Spinal cord (tissue), 10 donors: Measurements from ENCODE around the gene RGS9. TPM values are rescaled to one million over a fixed set of nuclear protein-coding genes. Genes with fewer than 3 reads are reported as not detected.
"Not testable (repeated sequence)": the region's sequence is repeated elsewhere in the genome, so short reads cannot be mapped to it uniquely, and the experiment has no call there.

ENCODE experiments used
- DNase-seq, 6 donors: peaks; one replicate each; pipeline versions ENCODE4 v3.0.0 to v3.0.0-alpha.2; 2013 to 2015; ENCODE audit warnings: low spot score in 6 of 6, low read depth in 4 of 6
- H3K27ac ChIP-seq: one replicate; pipeline ENCODE4 v1.5.1; 2013; ENCODE audit warnings: low read depth, low read length, control low read depth
- H3K27me3 ChIP-seq: one replicate; pipeline ENCODE4 v1.6.1; 2013; ENCODE audit warnings: low read length; ENCODE audit not compliant: control insufficient read depth, insufficient read depth
- H3K36me3 ChIP-seq: one replicate; pipeline ENCODE4 v1.6.1; 2013; ENCODE audit warnings: low read length; ENCODE audit not compliant: control insufficient read depth, insufficient read depth
- H3K4me1 ChIP-seq: one replicate; pipeline ENCODE4 v1.6.1; 2013; ENCODE audit warnings: low read length; ENCODE audit not compliant: control insufficient read depth, insufficient read depth
- H3K4me3 ChIP-seq: one replicate; pipeline ENCODE4 v1.5.1; 2013; ENCODE audit warnings: low read depth, low read length, control low read depth
- H3K9me3 ChIP-seq: one replicate; pipeline ENCODE4 v1.6.1; 2013; ENCODE audit warnings: low read length; ENCODE audit not compliant: control insufficient read depth, insufficient read depth
- WGBS: methylation state at CpG from one replicate; pipeline ENCODE4 v1.1.5; 2013; ENCODE audit warnings: missing lambda C conversion rate; ENCODE audit not compliant: insufficient coverage; 5-methylcytosine and 5-hydroxymethylcytosine counted together
- polyA plus RNA-seq, 2 donors: library from polyadenylated mRNA; unstranded; fragments of 120-200 nt; gene quantifications; one replicate each; pipeline ENCODE4 v1.2.1, GENCODE V29; 2013; ENCODE audit not compliant: insufficient read length in 2 of 2
- total RNA-seq, 2 donors: library from RNA; depleted of rRNA in 1 of 2; stranded (reverse); fragments of 120-200 nt in 1 of 2; fragments of >200 nt in 1 of 2; gene quantifications; one replicate each; pipeline versions ENCODE4 v1.2.3 to v1.2.4, GENCODE V29; 2013 to 2014
- donor health status: healthy.

RGS9 gene
- total and polyA plus RNA-seq, 4 donors: 19.1 to 42.4 (median 37.2) TPM

DNA sequence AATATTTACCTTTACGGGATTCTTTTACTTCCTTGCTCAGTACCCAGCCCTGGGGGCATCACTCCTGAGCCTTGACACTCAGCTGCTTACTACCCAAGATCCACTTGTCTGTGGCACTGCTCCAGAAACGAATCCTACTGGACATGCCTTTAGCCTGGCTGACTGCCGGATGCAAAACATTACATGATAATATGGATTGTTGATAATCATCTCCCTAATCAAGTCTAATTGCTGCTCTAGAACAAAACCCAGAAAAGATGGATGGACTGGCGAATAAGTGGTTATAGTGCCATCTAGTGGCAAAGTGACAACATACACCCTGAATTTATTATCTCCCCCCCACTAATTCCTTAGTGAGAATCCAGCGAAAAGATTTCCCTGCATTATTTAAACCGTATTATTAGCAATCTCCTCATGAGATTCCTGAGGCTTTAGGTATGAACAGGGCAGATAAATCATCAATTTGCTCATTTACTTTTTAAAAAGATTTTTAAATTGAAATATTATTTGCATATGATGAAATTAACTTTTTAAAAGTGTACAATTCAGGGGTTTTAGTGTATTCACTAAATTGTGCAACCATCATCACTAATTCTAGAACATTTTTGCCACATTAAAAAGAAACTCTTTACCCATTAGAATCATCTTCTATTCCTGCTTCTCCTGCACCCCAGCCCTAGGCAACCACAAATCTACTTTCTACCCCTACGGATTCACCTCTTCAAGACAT is 61.6 kb downstream of the RGS9 start:
- H3K9me3 ChIP-seq: no peaks in the 10 kb centered on the region
- peaks cover 7% of the 10 kb centered on the region for H3K4me1 ChIP-seq
- H3K4me3 ChIP-seq: no peak overlapping the region
- no peak overlapping the region for H3K27ac ChIP-seq
- H3K27me3 ChIP-seq: no peaks in the 10 kb centered on the region
- 71% methylated on average over 2 of the region's 7 CpGs for WGBS
- H3K36me3 ChIP-seq: peaks cover 26% of the 10 kb centered on the region
- peak in 4 of 6 donors; percentile 41 to 92 (median 72) for DNase-seq

DNA sequence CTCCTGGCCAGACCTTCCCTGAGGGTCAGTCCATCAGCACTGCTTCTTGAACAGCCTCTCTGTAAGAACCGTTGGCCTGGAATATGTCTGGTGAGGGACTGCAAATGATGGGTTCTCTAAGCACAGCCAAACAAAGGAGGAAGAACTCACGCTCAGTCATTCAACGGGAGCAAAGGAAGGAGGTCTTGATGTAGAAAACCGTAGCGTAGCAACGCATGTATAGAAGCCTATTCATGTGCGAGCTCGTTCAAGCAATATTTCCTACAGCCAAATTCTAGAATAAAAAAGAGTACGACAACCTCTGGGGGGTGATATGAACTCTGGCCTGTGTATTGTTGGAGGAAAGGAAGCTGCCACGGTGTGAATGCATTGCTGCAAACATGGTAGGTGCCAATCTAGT is 64.2 kb downstream of the RGS9 start:
- Histone ChIP-seq H3K4me3 (no peak overlapping the region), H3K27me3 (no peaks in the 10 kb centered on the region), H3K4me1 (peaks cover 7% of the 10 kb centered on the region), H3K27ac (no peak overlapping the region), H3K36me3 (peaks cover 26% of the 10 kb centered on the region), H3K9me3 (no peaks in the 10 kb centered on the region)
- WGBS: 18% methylated on average over 4 of the region's 10 CpGs
- peak in 1 of 6 donors; percentile 69 for DNase-seq

DNA sequence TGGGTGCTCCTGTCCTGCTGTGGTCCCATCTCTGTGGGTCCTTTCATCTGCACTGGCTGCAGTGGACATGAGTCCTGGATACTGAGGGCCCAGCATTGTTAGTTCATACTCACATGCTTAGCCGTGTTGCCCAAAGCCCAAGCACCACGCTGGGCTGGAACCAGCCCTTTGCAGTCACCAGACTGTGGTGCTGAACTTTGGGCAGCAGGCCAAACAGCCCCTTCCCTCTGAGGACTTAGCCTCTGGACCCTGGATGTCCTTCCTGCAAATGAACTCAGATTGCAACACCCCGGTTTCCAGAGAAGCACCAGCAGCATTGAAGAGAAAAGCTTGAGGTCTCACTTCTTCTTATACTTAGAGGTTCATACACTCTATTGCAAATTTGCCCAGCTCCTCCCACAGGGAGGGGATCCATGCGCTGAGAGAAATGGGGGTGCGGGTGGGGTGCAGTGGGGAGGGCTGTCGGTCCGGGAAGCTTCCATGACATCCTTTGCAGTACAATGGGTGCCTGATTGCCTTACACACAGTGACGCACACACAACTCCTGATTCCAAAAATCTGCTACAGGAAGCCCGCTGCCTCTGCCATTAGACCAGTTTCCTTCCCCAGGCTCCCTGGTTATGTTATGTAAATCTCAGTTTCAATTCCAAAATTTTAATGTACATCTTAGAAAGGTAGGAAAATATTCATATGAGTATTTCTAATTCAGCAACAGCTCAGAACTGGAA is 65.8 kb downstream of the RGS9 start:
- H3K9me3 ChIP-seq: no peaks in the 10 kb centered on the region
- no peak overlapping the region for H3K4me3 ChIP-seq
- peaks cover 19% of the 10 kb centered on the region for H3K36me3 ChIP-seq
- WGBS: 82% methylated on average over 3 of the region's 9 CpGs
- no peak for DNase-seq
- H3K4me1 ChIP-seq: peaks cover 4% of the 10 kb centered on the region
- no peak overlapping the region for H3K27ac ChIP-seq
- H3K27me3 ChIP-seq: no peaks in the 10 kb centered on the region

DNA sequence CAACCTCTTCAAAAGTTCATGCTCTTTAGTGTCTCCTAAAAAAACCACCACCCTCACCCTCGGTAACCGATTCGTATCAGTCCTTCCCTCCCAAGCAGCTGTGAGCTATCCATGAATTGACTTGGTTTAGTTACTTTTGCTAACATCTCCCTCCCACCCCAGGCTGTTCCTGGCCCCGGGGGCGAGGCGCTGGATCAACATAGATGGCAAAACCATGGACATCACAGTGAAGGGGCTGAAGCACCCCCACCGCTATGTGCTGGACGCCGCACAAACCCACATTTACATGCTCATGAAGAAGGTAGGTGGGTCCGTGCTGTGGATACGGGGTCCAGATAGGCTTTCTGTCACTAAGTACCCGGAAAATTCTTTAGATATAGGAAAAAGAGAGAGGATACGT is 66.8 kb downstream of the RGS9 start:
- H3K9me3 ChIP-seq: no peaks in the 10 kb centered on the region
- no peak overlapping the region for H3K27ac ChIP-seq
- WGBS: 90% methylated on average over 7 of the region's 13 CpGs
- no peaks in the 10 kb centered on the region for H3K27me3 ChIP-seq
- H3K36me3 ChIP-seq: peaks cover 19% of the 10 kb centered on the region
- peaks cover 4% of the 10 kb centered on the region for H3K4me1 ChIP-seq
- no peak overlapping the region for H3K4me3 ChIP-seq
- DNase-seq: no peak

DNA sequence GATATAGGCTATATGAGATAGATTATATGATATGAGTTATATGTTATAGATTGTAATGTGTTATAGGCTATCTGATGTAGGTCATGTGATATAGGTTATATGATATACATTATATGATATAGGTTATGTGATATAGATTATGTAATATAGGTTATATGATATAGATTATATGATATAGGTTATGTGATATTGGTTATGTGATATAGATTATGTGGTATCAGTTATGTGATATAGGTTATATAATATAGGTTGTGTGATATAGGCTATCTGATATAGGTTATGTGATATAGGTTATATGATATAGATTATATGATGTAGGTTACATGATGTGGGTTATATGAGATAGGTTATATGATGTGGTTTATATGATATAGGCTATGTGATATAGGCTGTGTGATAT is 68.5 kb downstream of the RGS9 start:
- Histone ChIP-seq H3K9me3 (no peaks in the 10 kb centered on the region), H3K4me1 (peaks cover 13% of the 10 kb centered on the region), H3K4me3 (no peak overlapping the region), H3K27ac (no peak overlapping the region), H3K36me3 (peaks cover 24% of the 10 kb centered on the region), H3K27me3 (no peaks in the 10 kb centered on the region)
- DNase-seq: no peak

DNA sequence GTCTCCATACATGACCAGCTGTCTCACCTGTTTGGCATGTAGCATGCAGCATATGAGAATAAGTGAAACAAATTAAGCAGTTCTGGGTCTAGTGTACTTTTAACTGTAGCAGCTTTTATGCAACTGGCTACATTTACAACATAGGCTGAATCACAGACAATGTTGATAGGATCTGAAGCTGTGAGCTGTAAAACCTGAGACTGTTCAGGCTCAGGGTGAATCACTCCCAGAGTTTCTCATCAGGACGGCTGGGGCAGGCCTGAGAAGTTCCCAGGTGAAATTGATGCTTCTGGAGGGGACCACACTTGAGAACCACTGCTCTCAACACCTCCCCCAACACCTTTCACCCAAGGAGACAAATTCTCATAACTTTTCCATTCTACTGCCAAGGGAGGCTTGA is 70.3 kb downstream of the RGS9 start:
- not testable (repeated sequence) for DNase-seq, H3K27ac ChIP-seq, H3K4me3 ChIP-seq, H3K9me3 ChIP-seq, H3K27me3 ChIP-seq
- WGBS: 71% methylated on average over 1 of the region's 1 CpG
- peaks cover 13% of the 10 kb centered on the region for H3K4me1 ChIP-seq
- peaks cover 23% of the 10 kb centered on the region for H3K36me3 ChIP-seq

DNA sequence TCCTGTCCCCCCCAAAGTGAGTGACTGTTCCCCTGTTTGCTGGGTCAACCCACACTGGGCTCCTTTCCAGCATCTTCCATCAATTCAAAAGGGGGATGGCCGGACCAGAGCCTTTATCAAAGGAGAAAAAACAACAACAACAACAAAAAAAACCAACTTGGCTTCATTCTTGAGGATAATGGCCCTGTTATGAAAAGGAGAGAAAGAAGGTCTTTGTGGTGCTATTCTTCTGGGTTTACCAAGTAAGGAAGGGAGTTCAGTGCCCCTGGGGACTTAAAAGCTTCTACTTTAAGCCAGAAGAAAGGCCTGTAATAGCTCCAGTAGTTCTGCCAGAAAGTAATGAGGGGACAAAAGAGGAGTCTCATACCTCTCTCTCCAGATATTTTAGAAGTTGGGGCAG is 71.5 kb downstream of the RGS9 start:
- Histone ChIP-seq H3K27me3 (no peaks in the 10 kb centered on the region), H3K4me3 (no peak overlapping the region), H3K27ac (no peak overlapping the region), H3K4me1 (peaks cover 9% of the 10 kb centered on the region), H3K9me3 (no peaks in the 10 kb centered on the region), H3K36me3 (peaks cover 13% of the 10 kb centered on the region)
- no CpG with 5 or more reads among the region's 1 CpG for WGBS
- DNase-seq: peak in 2 of 6 donors; percentile 70 to 76

DNA sequence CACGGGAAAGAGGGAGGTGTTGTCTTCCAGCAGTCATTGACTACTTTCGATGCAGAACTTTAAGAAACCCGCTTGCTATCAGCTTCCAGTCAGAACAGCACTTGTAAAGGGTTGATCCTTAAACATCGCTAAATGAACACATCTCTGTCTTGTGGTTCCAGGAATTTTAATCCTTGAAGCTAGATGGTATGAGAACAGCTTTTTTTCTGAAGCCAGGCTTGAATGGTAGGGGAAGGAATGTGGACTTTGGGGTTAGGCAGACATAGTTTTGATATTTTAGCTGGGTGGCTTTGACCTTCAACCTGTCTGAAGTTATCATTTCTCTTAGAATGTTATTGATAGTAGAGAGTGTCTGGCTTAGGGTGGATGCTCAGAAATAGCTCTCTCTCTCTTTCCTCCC is 81.1 kb downstream of the RGS9 start:
- WGBS: 94% methylated on average over 4 of the region's 4 CpGs
- no peak for DNase-seq
- Histone ChIP-seq H3K4me1 (no peaks in the 10 kb centered on the region), H3K36me3 (peaks cover 4% of the 10 kb centered on the region), H3K27ac (no peak overlapping the region), H3K27me3 (no peaks in the 10 kb centered on the region), H3K4me3 (no peak overlapping the region), H3K9me3 (no peaks in the 10 kb centered on the region)

DNA sequence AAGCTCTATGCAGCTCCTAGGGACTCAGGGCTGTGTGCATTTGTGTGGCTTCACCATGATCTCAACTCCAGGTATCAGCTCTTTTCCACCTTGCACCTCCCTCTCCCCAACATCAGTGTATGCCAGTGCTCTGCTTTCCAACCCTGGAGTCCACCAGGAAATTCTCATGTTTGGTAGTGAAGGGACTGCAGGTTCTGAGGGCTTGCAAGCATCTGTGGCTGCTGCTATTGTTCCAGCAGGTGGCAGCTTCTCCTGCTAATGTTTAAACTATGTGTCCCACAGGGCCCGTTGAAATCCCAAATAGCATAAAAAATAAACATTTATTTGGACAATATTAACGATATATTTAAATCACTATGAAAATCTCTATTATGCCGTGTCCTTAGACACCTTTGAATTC is 82.0 kb downstream of the RGS9 start:
- DNase-seq: no peak
- H3K4me3 ChIP-seq: no peak overlapping the region
- H3K27me3 ChIP-seq: no peaks in the 10 kb centered on the region
- peaks cover 4% of the 10 kb centered on the region for H3K36me3 ChIP-seq
- no peak overlapping the region for H3K27ac ChIP-seq
- no peaks in the 10 kb centered on the region for H3K9me3 ChIP-seq
- no peaks in the 10 kb centered on the region for H3K4me1 ChIP-seq
- WGBS: no CpG with 5 or more reads among the region's 3 CpGs

DNA sequence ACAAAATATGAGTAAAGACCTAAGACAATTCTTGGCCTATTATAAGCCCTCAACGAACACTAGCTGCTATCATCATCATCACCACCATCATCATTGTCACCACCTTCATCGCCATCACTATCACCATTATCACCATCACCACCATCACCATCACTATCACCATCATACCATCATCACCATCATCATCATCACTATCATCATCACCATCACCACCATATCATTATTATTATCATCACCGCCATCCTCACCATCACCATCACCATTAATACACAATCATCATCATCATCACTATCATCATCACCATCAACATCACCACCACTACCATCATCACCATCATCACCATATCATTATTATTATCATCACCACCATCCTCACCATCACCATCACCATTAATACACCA is 82.5 kb downstream of the RGS9 start:
- no peak overlapping the region for H3K27ac ChIP-seq
- no peaks in the 10 kb centered on the region for H3K36me3 ChIP-seq
- WGBS: 94% methylated on average over 3 of the region's 3 CpGs
- H3K9me3 ChIP-seq: no peaks in the 10 kb centered on the region
- DNase-seq: no peak
- H3K4me1 ChIP-seq: no peaks in the 10 kb centered on the region
- H3K27me3 ChIP-seq: no peaks in the 10 kb centered on the region
- H3K4me3 ChIP-seq: no peak overlapping the region
